ENCODE results near the gene OTUB2.

OTUB2 gene

DNA sequence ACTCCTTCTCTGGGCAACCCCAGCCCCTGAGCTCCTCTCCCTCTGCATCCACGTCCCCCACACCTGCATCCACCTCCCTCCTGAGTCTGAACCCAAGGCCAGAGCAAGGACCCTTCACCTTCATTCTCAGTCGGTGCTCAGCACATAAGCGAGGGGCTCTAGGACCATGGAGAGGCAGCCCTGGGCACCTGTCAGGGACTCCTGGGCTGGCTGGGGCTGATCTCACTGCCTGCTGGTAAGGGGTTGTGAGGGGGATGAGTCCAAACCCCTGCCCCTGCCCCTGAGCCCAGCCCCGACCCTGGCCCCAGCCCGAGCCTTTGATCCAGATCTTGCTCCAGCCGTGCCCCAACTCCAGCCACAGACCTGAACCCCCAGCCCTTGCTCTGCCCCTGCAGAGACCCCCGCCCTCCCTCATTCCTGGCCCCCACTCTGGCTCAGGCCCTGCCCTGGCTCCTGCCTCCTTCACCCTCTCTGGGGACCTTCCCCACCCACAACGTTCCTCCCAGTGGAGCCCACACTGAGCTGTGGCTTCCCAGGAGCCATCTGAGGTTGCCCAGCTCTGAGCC is 29.9 kb upstream of the OTUB2 start:
- Histone ChIP-seq H3K9me3 (ENCODE audit: control insufficient read depth in 1 of 2, low read length in 2 of 2) (no peaks in the 10 kb centered on the region), H3K9ac (ENCODE audit: low read depth in 1 of 2, low read length in 2 of 2) (no peak overlapping the region), H3K4me1 (ENCODE audit: control insufficient read depth in 1 of 2, insufficient read depth in 2 of 2, low read length in 2 of 2) (no peaks in the 10 kb centered on the region), H3K27ac (ENCODE audit: low read depth, low read length) (no peak overlapping the region), H3K4me3 (ENCODE audit: low read depth in 1 of 2, low read length in 2 of 2) (no peak overlapping the region), H3K36me3 (ENCODE audit: control insufficient read depth in 1 of 2, insufficient read depth in 2 of 2, low read length in 2 of 2) (no peaks in the 10 kb centered on the region), H3K27me3 (ENCODE audit: control insufficient read depth in 1 of 2, insufficient read depth in 2 of 2, low read length in 2 of 2) (no peaks in the 10 kb centered on the region)

DNA sequence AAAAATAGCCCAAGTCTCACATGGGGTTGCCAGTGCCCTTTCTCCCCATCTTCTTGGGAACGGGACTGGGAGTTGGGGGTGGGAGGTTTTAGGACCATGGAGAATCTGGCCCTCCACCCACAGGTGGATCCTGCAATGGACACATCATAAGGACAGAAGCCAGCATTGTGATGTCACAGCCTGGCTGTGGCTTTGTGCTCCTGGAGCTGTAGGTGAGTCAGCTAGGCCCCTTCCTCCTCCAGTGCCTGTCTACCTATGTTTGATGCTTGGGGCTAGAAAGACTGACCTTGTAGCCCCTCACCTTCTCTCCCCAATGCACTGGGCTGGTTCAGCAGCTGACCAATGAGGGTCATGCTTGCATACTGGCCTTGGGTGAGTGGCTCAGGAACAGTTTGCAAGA is 29.1 kb upstream of the OTUB2 start, which contains the start of gene CCDC197:
CCDC197 (plus strand) TSS at position 220 of the 400 bp plus-strand sequence. CDS start 831 bp downstream, outside the sequence.
- Histone ChIP-seq H3K4me3 (ENCODE audit: low read depth in 1 of 2, low read length in 2 of 2) (no peak within 1 kb of the TSS), H3K4me1 (ENCODE audit: control insufficient read depth in 1 of 2, insufficient read depth in 2 of 2, low read length in 2 of 2) (peaks cover 0 to 5% of the 10 kb centered on the region in 2 donors), H3K36me3 (ENCODE audit: control insufficient read depth in 1 of 2, insufficient read depth in 2 of 2, low read length in 2 of 2) (no peaks in the 10 kb centered on the region), H3K27ac (ENCODE audit: low read depth, low read length) (no peak within 1 kb of the TSS), H3K27me3 (ENCODE audit: control insufficient read depth in 1 of 2, insufficient read depth in 2 of 2, low read length in 2 of 2) (no peaks in the 10 kb centered on the region), H3K9me3 (ENCODE audit: control insufficient read depth in 1 of 2, low read length in 2 of 2) (no peaks in the 10 kb centered on the region), H3K9ac (ENCODE audit: low read depth in 1 of 2, low read length in 2 of 2) (no peak within 1 kb of the TSS)

DNA sequence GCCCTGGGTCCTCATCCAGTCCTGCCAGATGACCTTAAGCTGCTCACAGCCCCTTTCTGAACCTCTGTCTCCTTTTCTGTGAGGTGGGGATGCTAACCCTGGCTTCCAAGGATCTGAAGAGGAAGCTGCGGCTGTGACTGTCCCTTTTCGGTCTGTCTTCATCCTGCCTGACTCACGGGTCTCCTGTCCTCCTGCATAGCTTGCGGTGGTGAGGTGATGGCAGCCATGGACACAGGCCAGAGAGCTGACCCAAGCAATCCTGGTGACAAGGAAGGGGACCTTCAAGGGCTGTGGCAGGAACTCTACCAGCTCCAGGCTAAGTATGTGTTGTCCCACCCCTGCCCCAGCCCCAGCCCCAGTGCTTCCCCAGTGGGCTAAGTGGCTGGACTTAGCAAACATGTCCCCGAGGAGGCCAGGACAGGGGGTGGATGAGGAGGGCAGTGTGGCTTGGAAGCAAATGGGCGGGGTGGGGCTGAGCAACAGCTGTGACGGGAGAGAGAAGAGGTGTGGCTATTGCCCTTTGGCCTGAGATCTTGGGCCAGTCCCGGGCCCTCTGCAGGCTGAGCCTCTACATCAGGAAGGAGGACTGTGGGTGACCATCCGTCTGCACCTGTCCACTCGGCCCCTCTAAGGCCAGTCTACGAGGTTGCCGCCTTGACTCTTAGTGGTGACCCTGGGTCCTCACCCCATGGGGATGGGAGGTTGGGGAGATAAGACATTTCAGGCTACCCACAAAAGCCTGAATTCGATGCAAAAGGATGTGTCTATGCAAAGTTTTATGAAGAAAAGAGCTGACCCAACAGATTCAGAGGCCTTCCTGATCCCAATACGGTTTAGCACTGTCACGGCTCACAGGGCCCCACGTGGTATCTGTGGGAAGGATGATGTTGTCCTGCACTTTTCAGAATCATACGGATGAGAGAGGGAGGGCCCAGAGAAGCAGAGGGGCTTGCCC is 27.9 kb upstream of the OTUB2 start:
- no peak overlapping the region for H3K27ac ChIP-seq (ENCODE audit: low read depth, low read length)
- no peaks in the 10 kb centered on the region for H3K27me3 ChIP-seq (ENCODE audit: control insufficient read depth in 1 of 2, insufficient read depth in 2 of 2, low read length in 2 of 2)
- H3K36me3 ChIP-seq (ENCODE audit: control insufficient read depth in 1 of 2, insufficient read depth in 2 of 2, low read length in 2 of 2) = no peaks in the 10 kb centered on the region
- no peaks in the 10 kb centered on the region for H3K9me3 ChIP-seq (ENCODE audit: control insufficient read depth in 1 of 2, low read length in 2 of 2)
- H3K4me3 ChIP-seq (ENCODE audit: low read depth in 1 of 2, low read length in 2 of 2) = no peak overlapping the region
- no peak overlapping the region for H3K9ac ChIP-seq (ENCODE audit: low read depth in 1 of 2, low read length in 2 of 2)
- peaks cover 0 to 5% of the 10 kb centered on the region in 2 donors for H3K4me1 ChIP-seq (ENCODE audit: control insufficient read depth in 1 of 2, insufficient read depth in 2 of 2, low read length in 2 of 2)

DNA sequence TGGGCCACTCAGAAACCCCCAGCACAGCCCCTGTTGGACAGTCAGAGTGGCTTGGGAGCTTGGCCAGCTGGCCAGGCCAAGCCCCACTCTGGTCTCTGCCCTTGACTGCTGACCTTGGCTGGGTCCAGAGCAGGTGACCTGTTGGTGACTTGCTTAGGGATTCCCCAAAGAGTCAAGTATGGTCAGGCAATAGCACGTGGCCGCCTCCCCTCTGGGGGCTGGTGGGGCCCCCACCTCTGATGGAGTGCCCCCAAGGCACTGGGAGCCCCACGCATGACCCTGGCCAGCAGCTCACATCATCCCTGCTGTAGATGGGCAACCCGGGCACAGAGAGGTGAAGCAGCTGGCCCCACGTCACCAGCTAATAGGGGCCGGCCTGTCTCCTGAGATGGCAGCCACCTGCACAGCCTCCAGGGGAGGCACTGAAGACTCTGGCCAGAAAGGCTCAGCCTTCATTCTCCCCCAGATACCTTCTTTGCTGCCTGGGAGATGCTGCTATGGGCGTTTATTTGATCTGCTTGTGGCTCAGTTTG is 27.2 kb upstream of the OTUB2 start:
- Histone ChIP-seq H3K4me3 (ENCODE audit: low read depth in 1 of 2, low read length in 2 of 2) (no peak overlapping the region), H3K9me3 (ENCODE audit: control insufficient read depth in 1 of 2, low read length in 2 of 2) (no peaks in the 10 kb centered on the region), H3K4me1 (ENCODE audit: control insufficient read depth in 1 of 2, insufficient read depth in 2 of 2, low read length in 2 of 2) (peaks cover 0 to 5% of the 10 kb centered on the region in 2 donors), H3K9ac (ENCODE audit: low read depth in 1 of 2, low read length in 2 of 2) (no peak overlapping the region), H3K36me3 (ENCODE audit: control insufficient read depth in 1 of 2, insufficient read depth in 2 of 2, low read length in 2 of 2) (no peaks in the 10 kb centered on the region), H3K27ac (ENCODE audit: low read depth, low read length) (no peak overlapping the region), H3K27me3 (ENCODE audit: control insufficient read depth in 1 of 2, insufficient read depth in 2 of 2, low read length in 2 of 2) (no peaks in the 10 kb centered on the region)

DNA sequence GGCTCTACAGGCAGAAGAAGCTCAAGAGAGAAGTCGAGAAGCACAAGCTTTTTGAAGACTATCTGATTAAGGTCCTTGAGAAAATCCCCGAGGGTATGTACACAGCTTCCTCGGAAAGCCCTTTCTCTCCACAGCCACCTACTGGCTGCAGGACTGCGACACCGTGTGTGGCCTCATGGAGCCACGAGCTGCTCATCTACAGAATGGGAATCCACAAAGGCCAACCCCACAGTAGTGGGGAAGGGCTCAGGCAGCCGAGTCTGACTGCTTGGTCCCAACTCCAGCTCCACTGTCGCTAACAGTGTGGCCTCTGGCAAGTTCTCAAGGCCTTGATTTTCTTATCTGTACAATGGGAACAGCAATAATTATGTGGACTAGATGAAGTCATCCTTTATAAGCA is 26.6 kb upstream of the OTUB2 start:
- H3K9me3 ChIP-seq (ENCODE audit: control insufficient read depth in 1 of 2, low read length in 2 of 2) = no peaks in the 10 kb centered on the region

DNA sequence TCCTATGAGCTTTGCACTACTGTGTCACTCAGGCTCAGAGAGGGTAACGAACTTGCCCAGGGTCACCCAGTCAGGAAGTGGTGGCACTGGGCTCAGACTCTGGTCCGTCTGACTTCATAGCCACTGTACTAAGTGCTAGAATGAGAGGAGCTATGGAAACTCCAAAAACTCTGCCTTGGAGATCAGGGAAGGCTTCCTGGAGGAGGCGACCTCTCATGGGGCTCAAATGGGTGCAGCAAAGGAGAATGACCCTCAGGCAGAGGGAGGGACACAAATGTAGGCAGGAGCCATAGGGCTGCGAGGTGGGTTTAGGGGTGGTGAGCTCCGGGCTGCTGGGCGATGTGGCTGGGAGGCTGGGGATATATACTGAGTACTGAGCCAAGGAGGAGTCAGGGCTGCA is 25.9 kb upstream of the OTUB2 start:
- Histone ChIP-seq H3K9me3 (ENCODE audit: control insufficient read depth in 1 of 2, low read length in 2 of 2) (no peaks in the 10 kb centered on the region), H3K4me3 (ENCODE audit: low read depth in 1 of 2, low read length in 2 of 2) (no peak overlapping the region), H3K9ac (ENCODE audit: low read depth in 1 of 2, low read length in 2 of 2) (no peak overlapping the region), H3K36me3 (ENCODE audit: control insufficient read depth in 1 of 2, insufficient read depth in 2 of 2, low read length in 2 of 2) (no peaks in the 10 kb centered on the region), H3K4me1 (ENCODE audit: control insufficient read depth in 1 of 2, insufficient read depth in 2 of 2, low read length in 2 of 2) (peaks cover 0 to 5% of the 10 kb centered on the region in 2 donors), H3K27me3 (ENCODE audit: control insufficient read depth in 1 of 2, insufficient read depth in 2 of 2, low read length in 2 of 2) (no peaks in the 10 kb centered on the region), H3K27ac (ENCODE audit: low read depth, low read length) (no peak overlapping the region)

More for the DNA sequence above, 26.6 kb upstream of the OTUB2 start:
- Histone ChIP-seq H3K9ac (ENCODE audit: low read depth in 1 of 2, low read length in 2 of 2) (no peak overlapping the region), H3K27me3 (ENCODE audit: control insufficient read depth in 1 of 2, insufficient read depth in 2 of 2, low read length in 2 of 2) (no peaks in the 10 kb centered on the region), H3K4me1 (ENCODE audit: control insufficient read depth in 1 of 2, insufficient read depth in 2 of 2, low read length in 2 of 2) (peaks cover 0 to 5% of the 10 kb centered on the region in 2 donors), H3K4me3 (ENCODE audit: low read depth in 1 of 2, low read length in 2 of 2) (no peak overlapping the region), H3K36me3 (ENCODE audit: control insufficient read depth in 1 of 2, insufficient read depth in 2 of 2, low read length in 2 of 2) (no peaks in the 10 kb centered on the region), H3K27ac (ENCODE audit: low read depth, low read length) (no peak overlapping the region)

DNA sequence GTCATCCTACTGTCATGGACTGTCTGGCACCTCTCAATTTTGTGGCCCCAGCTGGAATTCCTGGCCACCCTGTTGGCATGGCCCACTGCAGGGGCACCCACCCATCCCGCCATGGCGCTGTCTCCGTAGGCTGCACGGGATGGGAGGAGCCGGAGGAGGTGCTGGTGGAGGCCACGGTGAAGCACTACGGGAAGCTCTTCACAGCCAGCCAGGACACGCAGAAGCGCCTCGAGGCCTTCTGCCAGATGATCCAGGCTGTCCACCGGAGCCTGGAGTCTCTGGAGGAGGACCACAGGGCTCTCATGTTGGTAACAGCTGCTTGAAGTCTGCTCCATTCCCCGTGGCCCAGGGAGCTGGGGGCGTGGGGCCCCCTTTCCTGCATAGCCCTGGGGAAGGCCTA is 25.1 kb upstream of the OTUB2 start:
- no peaks in the 10 kb centered on the region for H3K27me3 ChIP-seq (ENCODE audit: control insufficient read depth in 1 of 2, insufficient read depth in 2 of 2, low read length in 2 of 2)
- H3K9me3 ChIP-seq (ENCODE audit: control insufficient read depth in 1 of 2, low read length in 2 of 2) = no peaks in the 10 kb centered on the region
- no peak overlapping the region for H3K9ac ChIP-seq (ENCODE audit: low read depth in 1 of 2, low read length in 2 of 2)
- H3K4me3 ChIP-seq (ENCODE audit: low read depth in 1 of 2, low read length in 2 of 2) = no peak overlapping the region
- no peaks in the 10 kb centered on the region for H3K36me3 ChIP-seq (ENCODE audit: control insufficient read depth in 1 of 2, insufficient read depth in 2 of 2, low read length in 2 of 2)
- H3K27ac ChIP-seq (ENCODE audit: low read depth, low read length) = no peak overlapping the region
- H3K4me1 ChIP-seq (ENCODE audit: control insufficient read depth in 1 of 2, insufficient read depth in 2 of 2, low read length in 2 of 2) = peaks cover 0 to 5% of the 10 kb centered on the region in 2 donors

DNA sequence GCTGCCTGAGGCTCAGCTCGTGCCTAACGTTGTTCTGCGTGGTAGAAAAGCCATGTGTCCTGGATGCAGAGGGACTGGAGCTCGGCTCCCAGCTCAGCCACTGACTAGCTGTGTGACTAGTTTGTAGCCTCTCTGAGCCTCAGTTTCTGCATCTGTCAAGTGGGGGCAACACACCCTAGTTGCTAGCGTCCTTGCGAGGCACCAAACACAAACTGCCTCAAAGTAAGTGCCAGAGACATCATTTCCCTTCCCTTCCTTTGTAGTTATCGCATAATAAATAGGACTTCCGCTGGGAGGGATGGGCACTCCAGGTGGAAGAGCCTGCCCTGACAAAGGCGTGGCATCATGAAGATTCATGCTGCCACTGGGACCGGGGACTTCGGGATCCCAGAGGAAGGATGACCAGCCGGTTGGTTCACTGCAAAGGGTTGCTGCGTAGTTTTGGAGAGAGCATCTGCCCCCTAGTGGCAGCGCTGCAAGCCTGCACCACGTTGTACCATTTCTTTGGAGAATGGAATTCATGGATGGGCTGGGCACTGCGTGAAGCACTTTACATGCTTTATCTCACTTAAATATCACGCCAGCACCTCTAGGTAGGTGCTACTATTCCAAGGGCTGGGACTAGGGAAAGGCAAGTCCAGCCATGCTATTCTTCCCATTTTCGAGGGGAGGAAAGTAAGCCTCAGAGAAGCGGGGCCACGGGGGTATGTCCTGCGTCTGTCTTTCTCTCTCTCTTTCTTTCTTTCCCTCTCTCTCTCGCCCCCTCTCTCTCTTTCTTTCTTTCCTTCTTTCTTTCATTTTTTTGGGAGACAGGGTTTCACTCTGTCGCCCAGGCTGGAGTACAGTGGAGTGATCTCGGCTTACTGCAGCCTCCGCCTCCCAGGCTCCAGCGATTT is 24.4 kb upstream of the OTUB2 start:
- Histone ChIP-seq H3K9me3 (ENCODE audit: control insufficient read depth in 1 of 2, low read length in 2 of 2) (no peaks in the 10 kb centered on the region), H3K27ac (ENCODE audit: low read depth, low read length) (no peak overlapping the region), H3K36me3 (ENCODE audit: control insufficient read depth in 1 of 2, insufficient read depth in 2 of 2, low read length in 2 of 2) (no peaks in the 10 kb centered on the region), H3K4me3 (ENCODE audit: low read depth in 1 of 2, low read length in 2 of 2) (no peak overlapping the region), H3K9ac (ENCODE audit: low read depth in 1 of 2, low read length in 2 of 2) (no peak overlapping the region), H3K27me3 (ENCODE audit: control insufficient read depth in 1 of 2, insufficient read depth in 2 of 2, low read length in 2 of 2) (no peaks in the 10 kb centered on the region), H3K4me1 (ENCODE audit: control insufficient read depth in 1 of 2, insufficient read depth in 2 of 2, low read length in 2 of 2) (peaks cover 0 to 5% of the 10 kb centered on the region in 2 donors)

DNA sequence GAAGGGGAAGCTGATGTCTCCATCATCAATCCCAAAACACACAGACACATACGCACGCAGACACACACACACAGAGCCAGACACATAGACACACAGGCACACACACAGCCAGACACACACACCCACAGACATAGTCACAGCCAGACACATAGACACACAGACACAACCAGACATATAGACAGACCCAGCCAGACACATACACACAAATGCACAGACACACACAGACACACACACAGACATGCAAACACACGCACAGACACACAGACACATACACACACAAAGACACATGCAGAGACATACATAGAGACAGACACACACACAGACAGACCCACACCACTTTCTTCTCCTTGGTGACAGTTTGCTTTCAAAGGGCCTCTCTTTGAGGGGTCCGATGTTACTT is 22.7 kb upstream of the OTUB2 start:
- Histone ChIP-seq H3K9me3 (ENCODE audit: control insufficient read depth in 1 of 2, low read length in 2 of 2) (no peaks in the 10 kb centered on the region), H3K4me1 (ENCODE audit: control insufficient read depth in 1 of 2, insufficient read depth in 2 of 2, low read length in 2 of 2) (peaks cover 0 to 5% of the 10 kb centered on the region in 2 donors), H3K36me3 (ENCODE audit: control insufficient read depth in 1 of 2, insufficient read depth in 2 of 2, low read length in 2 of 2) (no peaks in the 10 kb centered on the region), H3K4me3 (ENCODE audit: low read depth in 1 of 2, low read length in 2 of 2) (no peak overlapping the region), H3K27ac (ENCODE audit: low read depth, low read length) (no peak overlapping the region), H3K27me3 (ENCODE audit: control insufficient read depth in 1 of 2, insufficient read depth in 2 of 2, low read length in 2 of 2) (no peaks in the 10 kb centered on the region), H3K9ac (ENCODE audit: low read depth in 1 of 2, low read length in 2 of 2) (no peak overlapping the region)

Data from duodenal mucosa (tissue), 2 donors.